HepG2 (cell line): ENCODE results near the gene NELFCD. TPM values are rescaled to one million over a fixed set of nuclear protein-coding genes. Genes with fewer than 3 reads are reported as not detected.

Experiments
- CHD4 ChIP-seq: fragments of 200-600 bp; sonication (generic); IDR thresholded peaks from 2 replicates; pipeline ENCODE4 v1.7.0; 2017; ENCODE audit warnings: mild to moderate bottlenecking, low read length, borderline replicate concordance
- EHMT2 ChIP-seq: fragments of 200-600 bp; sonication (generic); IDR thresholded peaks from 2 replicates; pipeline ENCODE4 v1.7.0; 2017; ENCODE audit warnings: antibody characterized with exemption, low read depth, low read length, borderline replicate concordance
- GATAD2A ChIP-seq: IDR thresholded peaks from 2 replicates; pipeline ENCODE4 v1.6.1; 2016
- HMGXB3 ChIP-seq: sonication (generic); formaldehyde crosslinking; IDR thresholded peaks from 2 replicates; pipeline ENCODE4 v1.4.0; 2020; ENCODE audit warnings: missing genetic modification reagents, borderline replicate concordance
- MXD4 ChIP-seq: IDR thresholded peaks from 2 replicates; pipeline ENCODE4 v1.6.1; 2016; ENCODE audit warnings: mild to moderate bottlenecking, missing biosample characterization, missing genetic modification reagents
- NFATC3 ChIP-seq: sonication (generic); formaldehyde crosslinking; IDR thresholded peaks from 2 replicates; pipeline ENCODE4 v1.5.1; 2020; ENCODE audit warnings: mild to moderate bottlenecking, missing genetic modification reagents
- RARG ChIP-seq: sonication (generic); formaldehyde crosslinking; IDR thresholded peaks from 2 replicates; pipeline ENCODE4 v1.4.0; 2020; ENCODE audit warnings: low read depth, mild to moderate bottlenecking, missing genetic modification reagents
- TIGD3 ChIP-seq: sonication (generic); formaldehyde crosslinking; IDR thresholded peaks from 2 replicates; pipeline ENCODE4 v1.5.1; 2020; ENCODE audit warnings: mild to moderate bottlenecking, missing genetic modification reagents, borderline replicate concordance
- TMF1 ChIP-seq: sonication (generic); formaldehyde crosslinking; IDR thresholded peaks from 2 replicates; pipeline ENCODE4 v1.8.1; 2022; ENCODE audit warnings: low read depth, missing genetic modification reagents
- ZBTB14 ChIP-seq: sonication (generic); formaldehyde crosslinking; IDR thresholded peaks from 2 replicates; pipeline ENCODE4 v1.4.0; 2020; ENCODE audit warnings: missing genetic modification reagents
- ZFAT ChIP-seq: sonication (generic); formaldehyde crosslinking; conservative IDR thresholded peaks from 2 replicates; pipeline ENCODE4 v1.8.1; 2023; ENCODE audit warnings: missing genetic modification reagents, inconsistent platforms
- ZNF276 ChIP-seq: sonication (generic); formaldehyde crosslinking; IDR thresholded peaks from 2 replicates; pipeline ENCODE4 v1.4.0; 2020; ENCODE audit warnings: mild to moderate bottlenecking, low read depth, missing genetic modification reagents
- ZNF83 ChIP-seq: sonication (generic); formaldehyde crosslinking; IDR thresholded peaks from 2 replicates; pipeline ENCODE4 v1.4.0; 2020; ENCODE audit warnings: missing genetic modification reagents, mild to moderate bottlenecking, borderline replicate concordance
- ZSCAN21 ChIP-seq: sonication (generic); formaldehyde crosslinking; IDR thresholded peaks from 2 replicates; pipeline ENCODE4 v1.8.0; 2022; ENCODE audit warnings: mild to moderate bottlenecking, missing genetic modification reagents, moderate library complexity, borderline replicate concordance
- polyA plus RNA-seq, 8 experiments: library from polyadenylated mRNA; depleted of rRNA in 3 of 8; stranded (reverse) in 7 of 8; unstranded in 1 of 8; fragments of >200 nt; fragmentation: Illumina TruSeq in 4 of 8; extraction: Trizol in 4 of 8; gene quantifications; 2 replicates each; pipeline versions ENCODE4 v1.2.1 to v1.2.3, GENCODE V29; 2011 to 2016; ENCODE audit warnings: low read depth in 4 of 8, missing spikeins in 1 of 8, mixed read lengths in 1 of 8; ENCODE audit not compliant: insufficient read depth in 1 of 8
- total RNA-seq, 5 experiments: library from RNA; depleted of rRNA; stranded (reverse); fragments of >200 nt; fragmentation: Illumina TruSeq; extraction: Trizol; gene quantifications; 2 replicates each; pipeline ENCODE4 v1.2.3, GENCODE V29; 2016; ENCODE audit warnings: low read depth in 1 of 5

NELFCD gene
- total and polyA plus RNA-seq, 2 of the 13 experiments (the other 11 are each of a cell fraction or from before 2014, with no cell fraction given), result 159 to 203 TPM

GRCh38 chr20:59010995-59011873, 30.2 kb downstream of the NELFCD start (continued):
- TF ChIP-seq ZNF276 (CRISPR knock-in tag) (peak; percentile 29; the same call in 1 of the 2 replicates), ZSCAN21 (CRISPR knock-in tag) (no peak), MXD4 (CRISPR knock-in tag) (no peak), NFATC3 (no peak), RARG (CRISPR knock-in tag) (no peak), TMF1 (CRISPR knock-in tag) (no peak), ZFAT (no peak), TIGD3 (CRISPR knock-in tag) (no peak), ZBTB14 (CRISPR knock-in tag) (no peak), HMGXB3 (CRISPR knock-in tag) (no peak), EHMT2 (no peak; the same call in 1 of the 2 replicates), CHD4 (no peak), GATAD2A (0 out of 2 replicates have a peak, but pooled peaks have one; percentile 24), ZNF83 (CRISPR knock-in tag) (0 out of 2 replicates have a peak, but pooled peaks have one; percentile 59)
